GM23248 (cell line): ENCODE data around the gene PCSK2. TPM values are rescaled to one million over a fixed set of nuclear protein-coding genes. Genes with fewer than 3 reads are reported as not detected.

ENCODE experiments used
- DNase-seq: peaks from one replicate; pipeline ENCODE4 v3.0.0-alpha.2; 2015
- H2AFZ ChIP-seq: fragments of 200-600 bp; sonication (generic); 2 replicates; pipeline ENCODE4 v1.6.1; 2016; ENCODE audit warnings: antibody characterized with exemption
- H3F3A ChIP-seq: fragments of 200-600 bp; sonication (generic); 2 replicates; pipeline ENCODE4 v1.6.1; 2016; ENCODE audit warnings: mild to moderate bottlenecking, antibody characterized with exemption, mixed run types; ENCODE audit not compliant: insufficient read depth
- H3K27ac ChIP-seq: fragments of 200-600 bp; sonication (generic); 2 replicates; pipeline ENCODE4 v1.5.1; 2016; ENCODE audit warnings: mild to moderate bottlenecking
- H3K27me3 ChIP-seq: fragments of 200-600 bp; sonication (generic); replicated peaks from 2 replicates; pipeline ENCODE4 v1.6.1; 2016; ENCODE audit warnings: mild to moderate bottlenecking; ENCODE audit not compliant: insufficient read depth
- H3K36me3 ChIP-seq: fragments of 200-600 bp; sonication (generic); 2 replicates; pipeline ENCODE4 v1.6.1; 2016; ENCODE audit warnings: low read depth, mild to moderate bottlenecking
- H3K4me1 ChIP-seq: fragments of 200-600 bp; sonication (generic); 2 replicates; pipeline ENCODE4 v1.6.1; 2016; ENCODE audit warnings: mild to moderate bottlenecking; ENCODE audit not compliant: insufficient read depth
- H3K4me2 ChIP-seq: fragments of 200-600 bp; sonication (generic); one replicate; pipeline ENCODE4 v1.6.1; 2016; ENCODE audit warnings: mild to moderate bottlenecking; ENCODE audit not compliant: unreplicated experiment
- H3K4me3 ChIP-seq: fragments of 200-600 bp; sonication (generic); 2 replicates; pipeline ENCODE4 v1.5.1; 2016; ENCODE audit warnings: mild to moderate bottlenecking
- H3K79me2 ChIP-seq: fragments of 200-600 bp; sonication (generic); 2 replicates; pipeline ENCODE4 v1.6.1; 2016; ENCODE audit warnings: mild to moderate bottlenecking; ENCODE audit not compliant: insufficient read depth
- H3K9ac ChIP-seq: fragments of 200-600 bp; sonication (generic); 2 replicates; pipeline ENCODE4 v1.6.1; 2016; ENCODE audit warnings: mild to moderate bottlenecking
- H3K9me2 ChIP-seq: fragments of 200-600 bp; sonication (generic); 2 replicates; pipeline ENCODE4 v1.6.1; 2016; ENCODE audit warnings: mixed run types, mild to moderate bottlenecking, moderate library complexity; ENCODE audit not compliant: insufficient read depth
- H3K9me3 ChIP-seq: fragments of 200-600 bp; sonication (generic); one replicate; pipeline ENCODE4 v1.6.1; 2017; ENCODE audit warnings: low read depth
- H4K20me1 ChIP-seq: fragments of 200-600 bp; sonication (generic); 2 replicates; pipeline ENCODE4 v1.6.0; 2016; ENCODE audit not compliant: insufficient read depth
- EZH2 ChIP-seq: fragments of 200-600 bp; sonication (generic); IDR thresholded peaks from 2 replicates; pipeline ENCODE4 v1.6.1; 2018; ENCODE audit warnings: antibody characterized with exemption, mild to moderate bottlenecking; ENCODE audit not compliant: insufficient read depth, poor library complexity, severe bottlenecking
- EZH2phosphoT487 ChIP-seq: fragments of 200-600 bp; sonication (generic); IDR thresholded peaks from 2 replicates; pipeline ENCODE4 v1.6.1; 2018; ENCODE audit warnings: antibody characterized with exemption, moderate library complexity, mild to moderate bottlenecking, low read depth; ENCODE audit not compliant: insufficient read depth
- WGBS, 2 experiments: methylation state at CpG; one replicate each; pipeline ENCODE4 v1.1.6; 2015 to 2017; ENCODE audit warnings: low lambda C conversion rate in 2 of 2, low coverage in 1 of 2; ENCODE audit errors: missing lambda C conversion rate in 2 of 2; 5-methylcytosine and 5-hydroxymethylcytosine counted together
- in situ Hi-C: fragments of 300-500 bp; cut with MboI; formaldehyde crosslinking; loops from 2 replicates; pipeline ENCODE4 v1.15.0; 2020
- polyA plus RNA-seq: library from polyadenylated mRNA; unstranded; fragments of >200 nt; fragmentation: Nextera tagmentation; extraction: Ambion mirVana; gene quantifications from 2 replicates; pipeline ENCODE4 v1.2.1, GENCODE V29; 2016
- total RNA-seq: library from RNA; depleted of rRNA; stranded (reverse); fragments of >200 nt; shearing (Covaris generic); gene quantifications from 2 replicates; pipeline ENCODE4 v1.2.3, GENCODE V29; 2014

The PCSK2 gene
- total and polyA plus RNA-seq, 2 experiments from 2014 or later = not detected

DNA sequence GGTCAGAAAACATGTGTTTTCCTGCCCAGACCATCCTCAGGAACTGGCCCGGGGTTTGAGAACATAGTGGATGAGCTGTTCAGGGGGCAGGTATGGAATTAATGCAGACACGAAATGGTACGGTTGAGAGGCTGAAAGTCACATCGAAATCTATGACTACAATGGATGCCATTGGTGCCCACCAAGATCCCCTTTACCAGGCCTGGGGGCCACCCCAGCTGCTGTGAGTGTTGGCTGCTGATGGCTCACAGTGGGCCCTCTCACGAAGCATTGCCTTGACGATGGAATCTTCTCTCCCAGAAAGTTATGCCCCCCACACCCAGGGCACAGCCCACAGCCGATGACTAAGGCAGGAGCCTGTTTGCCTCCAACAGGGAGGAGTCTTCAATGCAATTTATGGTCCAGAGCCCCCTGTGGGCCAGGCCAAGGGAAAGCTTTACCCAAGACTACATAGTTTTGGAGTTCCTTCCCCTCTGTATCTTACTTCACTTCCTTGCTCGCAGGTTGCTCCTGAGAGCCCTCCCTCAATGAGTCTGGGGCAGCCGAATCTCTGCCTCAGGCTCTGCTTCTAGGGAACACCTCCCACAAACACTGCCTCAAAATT is 211.7 kb downstream of the PCSK2 start:
- no peak overlapping the region for H3K4me2 ChIP-seq
- H3K9ac ChIP-seq = no peak overlapping the region
- no peak overlapping the region for H3K27ac ChIP-seq
- WGBS, 2 experiments = 52 to 55% methylated on average over 9 of the region's 9 CpGs
- DNase-seq = no peak
- no peaks in the 10 kb centered on the region for H3K79me2 ChIP-seq
- H3K4me1 ChIP-seq = no peaks in the 10 kb centered on the region
- no peaks in the 10 kb centered on the region for H3K9me2 ChIP-seq
- TF ChIP-seq EZH2 (no peak), EZH2phosphoT487 (no peak)
- in situ Hi-C loops = no loop called here
- H3K27me3 ChIP-seq = peaks cover 37% of the 10 kb centered on the region
- H2AFZ ChIP-seq = no peak overlapping the region
- H3K9me3 ChIP-seq = no peaks in the 10 kb centered on the region
- H4K20me1 ChIP-seq = no peaks in the 10 kb centered on the region
- H3K4me3 ChIP-seq = no peak overlapping the region
- no peaks in the 10 kb centered on the region for H3K36me3 ChIP-seq
- H3F3A ChIP-seq = no peaks in the 10 kb centered on the region

DNA sequence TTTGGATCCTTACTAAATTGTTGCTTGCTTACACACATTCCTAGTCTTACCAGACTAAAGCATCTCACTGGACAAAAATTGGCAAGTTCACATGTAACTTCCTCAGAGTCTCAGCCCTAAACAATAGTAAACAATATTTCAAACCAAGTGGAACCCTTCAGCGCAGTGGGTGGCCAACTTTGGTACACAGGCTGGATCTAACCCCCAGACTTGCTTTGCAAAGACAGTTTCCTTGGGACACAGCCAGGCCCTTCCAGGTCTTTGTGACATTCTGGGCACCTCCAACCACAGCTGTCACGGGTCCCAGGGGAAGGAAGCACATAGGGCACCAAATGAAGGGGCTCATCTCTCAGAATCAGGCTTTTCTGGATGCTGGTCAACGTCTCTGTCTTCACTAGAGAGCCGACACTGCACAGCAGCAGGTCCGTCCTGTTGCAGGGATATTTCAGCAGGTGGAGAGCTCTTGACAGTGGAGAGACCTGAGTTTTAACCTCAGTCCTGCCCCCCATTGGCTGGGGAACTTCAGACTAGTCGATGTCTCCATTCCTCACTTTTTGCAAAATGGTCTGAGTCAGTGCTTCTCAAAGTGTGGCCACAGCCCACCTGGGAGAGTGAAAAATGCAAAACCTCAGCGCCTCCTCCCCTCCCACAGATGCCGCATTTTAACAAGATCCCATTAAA is 212.9 kb downstream of the PCSK2 start:
- in situ Hi-C loops = no loop called here
- no peak for DNase-seq

DNA sequence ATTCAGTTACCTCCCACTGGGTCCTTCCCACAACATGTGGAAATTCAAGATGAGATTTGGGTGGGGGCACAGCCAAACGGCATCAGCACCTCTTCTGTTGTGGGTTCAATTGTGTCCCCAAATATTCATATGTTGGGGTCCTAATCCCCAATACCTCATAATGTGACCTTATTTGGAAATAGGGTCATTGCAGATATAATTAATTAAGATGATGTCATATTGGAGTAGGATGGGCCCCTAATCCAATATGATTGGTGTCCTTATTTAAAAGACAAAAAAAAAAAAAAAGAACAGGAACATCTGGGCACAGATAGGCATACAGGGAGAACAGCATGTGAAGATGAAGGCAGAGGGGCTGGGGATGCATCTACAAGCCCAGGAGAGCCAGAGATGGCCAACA is 214.9 kb downstream of the PCSK2 start:
- no peak overlapping the region for H3K27ac ChIP-seq
- H3K9me2 ChIP-seq = no peaks in the 10 kb centered on the region
- H3K27me3 ChIP-seq = peaks cover 36% of the 10 kb centered on the region
- no peaks in the 10 kb centered on the region for H3K9me3 ChIP-seq
- no peak overlapping the region for H3K4me2 ChIP-seq
- 29 to 41% methylated on average over 1 of the region's 1 CpG for WGBS, 2 experiments
- no peaks in the 10 kb centered on the region for H3F3A ChIP-seq
- H3K4me3 ChIP-seq = no peak overlapping the region
- H3K9ac ChIP-seq = no peak overlapping the region
- H4K20me1 ChIP-seq = no peaks in the 10 kb centered on the region
- H3K4me1 ChIP-seq = no peaks in the 10 kb centered on the region
- TF ChIP-seq EZH2phosphoT487 (no peak), EZH2 (no peak)
- no peak overlapping the region for H2AFZ ChIP-seq
- no peak for DNase-seq
- in situ Hi-C loops = no loop called here
- H3K79me2 ChIP-seq = no peaks in the 10 kb centered on the region
- H3K36me3 ChIP-seq = no peaks in the 10 kb centered on the region

More for the DNA sequence above, 212.9 kb downstream of the PCSK2 start:
- H3K36me3 ChIP-seq = no peaks in the 10 kb centered on the region
- no peak overlapping the region for H2AFZ ChIP-seq
- peaks cover 39% of the 10 kb centered on the region for H3K27me3 ChIP-seq
- H3K4me3 ChIP-seq = no peak overlapping the region
- H3K9me3 ChIP-seq = no peaks in the 10 kb centered on the region
- H3K9me2 ChIP-seq = no peaks in the 10 kb centered on the region
- H3K27ac ChIP-seq = no peak overlapping the region
- no peaks in the 10 kb centered on the region for H3K4me1 ChIP-seq
- H4K20me1 ChIP-seq = no peaks in the 10 kb centered on the region
- no peak overlapping the region for H3K4me2 ChIP-seq
- TF ChIP-seq EZH2phosphoT487 (no peak), EZH2 (no peak)
- no peaks in the 10 kb centered on the region for H3F3A ChIP-seq
- H3K79me2 ChIP-seq = no peaks in the 10 kb centered on the region
- H3K9ac ChIP-seq = no peak overlapping the region
- WGBS, 2 experiments = 33 to 37% methylated on average over 8 of the region's 8 CpGs

DNA sequence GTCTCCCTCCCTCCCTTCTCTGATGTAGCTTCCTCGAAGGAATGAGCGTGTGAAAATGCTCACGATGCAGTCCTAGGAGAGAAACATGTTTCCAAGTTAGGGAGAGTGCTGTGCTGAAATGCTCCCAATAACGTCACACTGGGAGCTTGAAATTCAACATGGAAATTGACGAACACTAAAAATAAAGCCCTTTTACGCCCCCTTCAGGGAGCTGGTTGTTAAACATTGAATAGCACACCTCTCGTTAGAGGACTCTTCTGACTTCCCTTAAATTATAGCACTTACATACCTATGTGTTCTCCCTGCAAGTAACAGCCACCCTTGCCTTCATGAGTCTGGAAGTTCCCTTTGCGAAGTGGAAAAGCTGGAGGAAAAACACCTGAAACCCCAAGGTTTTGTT is 215.7 kb downstream of the PCSK2 start:
- Histone ChIP-seq H3K36me3 (no peaks in the 10 kb centered on the region), H3K27ac (no peak overlapping the region), H3K4me2 (no peak overlapping the region), H3K4me3 (no peak overlapping the region), H3K27me3 (peaks cover 36% of the 10 kb centered on the region), H3K9me2 (no peaks in the 10 kb centered on the region), H2AFZ (no peak overlapping the region), H3K79me2 (no peaks in the 10 kb centered on the region), H3K4me1 (no peaks in the 10 kb centered on the region), H3K9ac (no peak overlapping the region), H4K20me1 (no peaks in the 10 kb centered on the region), H3K9me3 (no peaks in the 10 kb centered on the region), H3F3A (no peaks in the 10 kb centered on the region)
- DNase-seq = no peak
- TF ChIP-seq EZH2phosphoT487 (no peak), EZH2 (no peak)
- 28 to 32% methylated on average over 8 of the region's 8 CpGs for WGBS, 2 experiments
- in situ Hi-C loops = no loop called here
